Subcutaneous abdominal adipose tissue (tissue), 5 donors: Measurements from ENCODE around the gene NUP210.

Source experiments
- H3K27ac ChIP-seq: one replicate; pipeline ENCODE4 v1.7.0; 2013; ENCODE audit warnings: low read depth, mild to moderate bottlenecking, inconsistent platforms, low read length, moderate library complexity
- H3K27me3 ChIP-seq, 5 donors: one replicate each; pipeline ENCODE4 v1.7.0; 2013; ENCODE audit warnings: low read length in 5 of 5, inconsistent platforms in 1 of 5; ENCODE audit not compliant: control insufficient read depth in 5 of 5, insufficient read depth in 4 of 5
- H3K36me3 ChIP-seq, 5 donors: one replicate each; pipeline ENCODE4 v1.7.0; 2013; ENCODE audit warnings: low read length in 5 of 5; ENCODE audit not compliant: control insufficient read depth in 5 of 5, insufficient read depth in 5 of 5
- H3K4me1 ChIP-seq, 5 donors: one replicate each; pipeline ENCODE4 v1.7.0; 2013; ENCODE audit warnings: low read length in 5 of 5, mild to moderate bottlenecking in 3 of 5, moderate library complexity in 1 of 5; ENCODE audit not compliant: control insufficient read depth in 5 of 5, insufficient read depth in 5 of 5
- H3K4me3 ChIP-seq, 5 donors: one replicate each; pipeline ENCODE4 v1.7.0; 2013; ENCODE audit warnings: low read length in 5 of 5, low read depth in 1 of 5
- H3K9ac ChIP-seq, 5 donors: one replicate each; pipeline ENCODE4 v1.7.0; 2013; ENCODE audit warnings: low read length in 5 of 5, mild to moderate bottlenecking in 4 of 5, moderate library complexity in 3 of 5
- H3K9me3 ChIP-seq, 5 donors: one replicate each; pipeline ENCODE4 v1.7.0; 2013; ENCODE audit warnings: low read length in 5 of 5; ENCODE audit not compliant: control insufficient read depth in 5 of 5
- donor health status: healthy.
- donor health status: healthy.
- donor health status: healthy.
- donor health status: healthy.
- donor health status: healthy.

NUP210 gene

DNA sequence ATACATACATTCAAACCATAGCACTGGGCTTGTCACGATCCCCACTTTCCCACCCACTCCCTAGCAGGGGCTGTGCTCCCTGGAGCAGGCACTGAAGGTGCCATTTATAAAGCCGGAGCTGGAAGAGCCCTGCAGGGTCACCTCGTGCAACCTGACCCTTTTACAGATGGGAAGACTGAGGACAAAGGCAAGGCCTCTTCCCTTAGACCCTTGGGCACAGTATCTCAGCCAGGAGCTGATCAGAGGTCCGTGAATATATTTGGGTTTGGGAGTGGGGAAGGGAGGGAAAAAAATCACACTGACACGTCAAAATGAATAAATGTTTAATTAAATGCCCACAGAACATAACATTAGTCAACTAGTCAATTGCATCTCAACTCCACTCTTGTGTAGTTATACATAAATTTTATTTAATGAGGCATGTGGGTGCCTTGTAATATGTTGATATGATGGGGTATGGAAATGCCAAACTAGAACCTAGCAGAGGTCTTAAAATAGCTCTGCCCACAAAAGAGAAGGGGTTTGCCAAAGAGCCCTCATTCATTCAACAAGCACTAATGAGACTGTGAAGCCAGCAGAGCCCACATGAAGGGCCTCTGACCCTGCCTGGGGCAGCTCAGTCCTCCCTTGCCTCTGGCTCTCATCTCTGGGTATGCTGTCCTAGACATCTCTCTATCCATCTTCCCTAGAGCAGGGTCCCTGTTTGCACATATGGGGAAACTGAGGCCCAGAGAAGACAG is 119.4 kb downstream of the NUP210 start:
- no peak overlapping the region for H3K9ac ChIP-seq
- no peaks in the 10 kb centered on the region for H3K9me3 ChIP-seq
- H3K27ac ChIP-seq = no peak overlapping the region
- H3K4me1 ChIP-seq = peaks cover 0 to 3% (median 0%) of the 10 kb centered on the region in 5 donors
- no peak overlapping the region for H3K4me3 ChIP-seq
- H3K36me3 ChIP-seq = no peaks in the 10 kb centered on the region
- H3K27me3 ChIP-seq = peaks cover 8 to 27% (median 13%) of the 10 kb centered on the region in 5 donors

GRCh38 chr3:13299531-13300155 is 120.5 kb downstream of the NUP210 start:
- Histone ChIP-seq H3K9me3 (no peaks in the 10 kb centered on the region), H3K9ac (no peak overlapping the region), H3K4me1 (peaks cover 0 to 3% (median 0%) of the 10 kb centered on the region in 5 donors), H3K4me3 (no peak overlapping the region), H3K36me3 (no peaks in the 10 kb centered on the region), H3K27me3 (peaks cover 9 to 30% (median 15%) of the 10 kb centered on the region in 5 donors), H3K27ac (no peak overlapping the region)

GRCh38 chr3:13296662-13297061 is 123.5 kb downstream of the NUP210 start:
- no peaks in the 10 kb centered on the region for H3K36me3 ChIP-seq
- H3K9me3 ChIP-seq = no peaks in the 10 kb centered on the region
- no peak overlapping the region for H3K27ac ChIP-seq
- peaks cover 11 to 28% (median 21%) of the 10 kb centered on the region in 5 donors for H3K27me3 ChIP-seq
- no peak overlapping the region for H3K9ac ChIP-seq
- no peak overlapping the region for H3K4me3 ChIP-seq
- peaks cover 0 to 3% (median 0%) of the 10 kb centered on the region in 5 donors for H3K4me1 ChIP-seq

DNA sequence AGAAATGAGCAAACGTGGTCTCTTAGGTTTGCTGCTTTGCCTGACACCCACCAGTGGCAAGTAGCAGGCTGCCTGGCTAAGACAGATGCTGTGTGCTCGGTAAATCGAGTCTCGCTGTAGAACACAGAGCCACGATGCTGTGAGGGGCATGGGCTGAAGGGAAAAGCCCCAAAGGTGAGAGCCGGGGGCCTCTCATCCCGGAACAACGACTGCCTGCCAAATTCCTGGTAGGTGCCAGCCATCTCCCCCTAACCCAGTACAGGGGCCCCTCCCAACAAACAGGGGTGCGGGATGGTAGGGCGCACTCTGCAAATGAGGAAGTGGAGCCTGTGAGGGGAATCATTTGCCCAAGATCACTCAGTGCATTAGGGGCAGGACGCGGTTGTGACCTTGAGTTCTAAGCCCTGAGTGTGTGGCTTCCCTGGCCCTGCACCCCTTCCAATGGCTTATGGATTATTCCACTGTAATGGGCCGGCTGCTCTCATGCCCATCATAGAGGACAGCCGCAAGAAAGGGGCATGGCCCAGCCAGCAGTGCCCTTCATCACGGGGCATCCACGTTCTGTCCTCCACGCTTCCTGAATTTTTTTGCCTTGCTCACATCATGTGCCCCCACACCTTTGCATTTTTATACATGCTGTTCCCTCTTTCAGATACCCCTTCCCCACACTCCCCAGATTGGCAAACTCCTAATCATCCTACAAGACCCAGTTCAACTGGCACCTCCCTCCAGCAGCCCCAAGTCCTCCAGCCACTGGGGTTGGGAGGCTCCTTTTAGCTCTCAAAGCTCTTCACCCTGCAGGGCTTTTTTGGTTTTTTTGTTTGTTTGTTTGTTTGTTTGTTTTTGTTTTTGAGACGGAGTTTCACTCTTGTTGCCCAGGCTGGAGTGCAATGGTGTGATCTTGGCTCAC is 125.4 kb downstream of the NUP210 start:
- Histone ChIP-seq H3K9ac (no peak overlapping the region), H3K27me3 (peaks cover 11 to 22% (median 18%) of the 10 kb centered on the region in 5 donors), H3K4me3 (no peak overlapping the region), H3K36me3 (no peaks in the 10 kb centered on the region), H3K9me3 (no peaks in the 10 kb centered on the region), H3K4me1 (peaks cover 0 to 3% (median 0%) of the 10 kb centered on the region in 5 donors), H3K27ac (no peak overlapping the region)

GRCh38 chr3:13292375-13292774 is 127.7 kb downstream of the NUP210 start:
- peaks cover 8 to 21% (median 18%) of the 10 kb centered on the region in 5 donors for H3K27me3 ChIP-seq
- no peak overlapping the region for H3K9ac ChIP-seq
- no peaks in the 10 kb centered on the region for H3K9me3 ChIP-seq
- H3K27ac ChIP-seq = no peak overlapping the region
- H3K36me3 ChIP-seq = no peaks in the 10 kb centered on the region
- no peak overlapping the region for H3K4me3 ChIP-seq
- peaks cover 0 to 3% (median 0%) of the 10 kb centered on the region in 5 donors for H3K4me1 ChIP-seq

- Histone ChIP-seq H3K36me3 (no peaks in the 10 kb centered on the region), H3K9me3 (peaks cover 0 to 6% (median 3%) of the 10 kb centered on the region in 5 donors), H3K4me1 (no peaks in the 10 kb centered on the region), H3K9ac (no peak overlapping the region), H3K4me3 (no peak overlapping the region), H3K27me3 (peaks cover 3 to 15% (median 13%) of the 10 kb centered on the region in 5 donors), H3K27ac (no peak overlapping the region)
Measured at GRCh38 chr3:13290941-13291340, 129.2 kb downstream of the NUP210 start.

DNA sequence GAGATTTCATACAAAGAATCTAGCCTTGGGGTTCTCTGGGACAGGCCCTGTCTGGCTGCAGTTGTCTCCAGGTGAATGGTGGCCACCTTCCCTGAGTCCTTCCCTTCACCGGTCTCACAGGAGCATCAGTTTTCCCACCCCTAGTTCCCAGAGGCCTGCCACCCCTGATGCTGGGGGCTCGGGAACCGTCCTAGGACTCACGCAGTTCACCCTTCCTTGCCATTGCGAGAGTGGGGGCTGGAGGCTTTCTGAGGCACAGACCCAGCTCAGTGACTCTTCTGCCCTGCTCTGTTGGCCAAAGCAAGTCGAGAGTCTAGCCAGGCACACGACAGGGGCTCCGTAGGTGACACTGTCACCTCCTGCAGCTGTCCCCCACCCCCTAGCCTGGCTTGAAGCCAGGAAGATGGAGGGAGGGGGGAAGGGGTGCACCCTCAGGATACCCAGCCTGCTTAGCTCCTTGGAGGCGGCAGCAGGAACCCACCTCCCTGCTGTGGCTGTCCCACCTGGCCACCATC is 130.3 kb downstream of the NUP210 start:
- H3K4me3 ChIP-seq = no peak overlapping the region
- H3K27ac ChIP-seq = no peak overlapping the region
- no peaks in the 10 kb centered on the region for H3K36me3 ChIP-seq
- H3K9ac ChIP-seq = no peak overlapping the region
- peaks cover 0 to 10% (median 3%) of the 10 kb centered on the region in 5 donors for H3K9me3 ChIP-seq
- H3K4me1 ChIP-seq = no peaks in the 10 kb centered on the region
- peaks cover 4 to 19% (median 18%) of the 10 kb centered on the region in 5 donors for H3K27me3 ChIP-seq

GRCh38 chr3:13288732-13289718 is 131.1 kb downstream of the NUP210 start:
- Histone ChIP-seq H3K4me3 (no peak overlapping the region), H3K4me1 (no peaks in the 10 kb centered on the region), H3K9me3 (peaks cover 3 to 17% (median 5%) of the 10 kb centered on the region in 5 donors), H3K36me3 (no peaks in the 10 kb centered on the region), H3K27me3 (peaks cover under 1 to 24% (median 15%) of the 10 kb centered on the region in 5 donors), H3K27ac (no peak overlapping the region), H3K9ac (no peak overlapping the region)

GRCh38 chr3:13287833-13288232 is 132.3 kb downstream of the NUP210 start:
- Histone ChIP-seq H3K9ac (no peak overlapping the region), H3K36me3 (no peaks in the 10 kb centered on the region), H3K4me3 (no peak overlapping the region), H3K27ac (no peak overlapping the region), H3K9me3 (peaks cover 3 to 22% (median 10%) of the 10 kb centered on the region in 5 donors), H3K27me3 (peaks cover 0 to 25% (median 13%) of the 10 kb centered on the region in 5 donors), H3K4me1 (peaks cover 0 to 6% (median 5%) of the 10 kb centered on the region in 5 donors)
